KBM-7 (cell line): Measurements from ENCODE around the gene GRAPL.
A peak's percentile ranks its signal among the peaks of the same experiment; 100 is the strongest.
"Not testable (repeated sequence)": the region's sequence is repeated elsewhere in the genome, so short reads cannot be mapped to it uniquely, and the experiment has no call there.

Experiments used
- DNase-seq: peaks from one replicate; pipeline ENCODE4 v3.0.0-alpha.2; 2015
- in situ Hi-C: fragments of 300-500 bp; cut with MboI; formaldehyde crosslinking; loops from 2 replicates; pipeline ENCODE4 v1.14.3; 2020; ENCODE audit warnings: low sequenced_read_pairs, low pct_unique_long_range_greater_than_20kb, mixed read lengths

The GRAPL gene

GRCh38 chr17:19127148-19127980 is at the start of gene GRAPL:
Gene GRAPL (plus strand): TSS chr17:19127589. CDS start chr17:19127620, 31 bp downstream.
- DNase-seq, in situ Hi-C loops: not testable (repeated sequence)

GRCh38 chr17:19088804-19089685 is 38.3 kb upstream of the GRAPL start:
- in situ Hi-C loops, DNase-seq: not testable (repeated sequence)

GRCh38 chr17:19090058-19090772 is 37.2 kb upstream of the GRAPL start:
- in situ Hi-C loops, DNase-seq: not testable (repeated sequence)

- in situ Hi-C loops: not testable (repeated sequence)
Observed at GRCh38 chr17:19092737-19093683, 34.4 kb upstream of the GRAPL start.

GRCh38 chr17:19093684-19094438 is 33.5 kb upstream of the GRAPL start:
- in situ Hi-C loops, DNase-seq: not testable (repeated sequence)

More at GRCh38 chr17:19092737-19093683, 34.4 kb upstream of the GRAPL start:
- DNase-seq: not testable (repeated sequence)

GRCh38 chr17:19108517-19108916 is 18.9 kb upstream of the GRAPL start:
- in situ Hi-C loops, DNase-seq: not testable (repeated sequence)

- in situ Hi-C loops, DNase-seq: not testable (repeated sequence)
Observed at GRCh38 chr17:19110189-19111097, 16.9 kb upstream of the GRAPL start.

- peak; percentile 11 for DNase-seq
- in situ Hi-C loops: not testable (repeated sequence)
Observed at GRCh38 chr17:19111111-19111711, 16.2 kb upstream of the GRAPL start.

- peak; percentile 77 for DNase-seq
- in situ Hi-C loops: not testable (repeated sequence)
Observed at GRCh38 chr17:19111801-19112458, 15.5 kb upstream of the GRAPL start.

GRCh38 chr17:19112459-19112826 is 14.9 kb upstream of the GRAPL start:
- in situ Hi-C loops, DNase-seq: not testable (repeated sequence)

GRCh38 chr17:19118695-19119094 is 8.7 kb upstream of the GRAPL start:
- DNase-seq, in situ Hi-C loops: not testable (repeated sequence)

- DNase-seq, in situ Hi-C loops: not testable (repeated sequence)
Observed at GRCh38 chr17:19125289-19125688, 2.1 kb upstream of the GRAPL start.

- in situ Hi-C loops, DNase-seq: not testable (repeated sequence)
Observed at GRCh38 chr17:19129500-19129899, 2.1 kb downstream of the GRAPL start.

GRCh38 chr17:19131108-19131507 is 3.7 kb downstream of the GRAPL start:
- DNase-seq, in situ Hi-C loops: not testable (repeated sequence)

GRCh38 chr17:19131772-19132171 is 4.4 kb downstream of the GRAPL start:
- DNase-seq, in situ Hi-C loops: not testable (repeated sequence)
